CD4-positive, CD25-positive, alpha-beta regulatory T cell (primary cell): Measurements from ENCODE around the gene WSB2. TPM values are rescaled to one million over a fixed set of nuclear protein-coding genes. Genes with fewer than 3 reads are reported as not detected.

Experiments
- ATAC-seq, 2 donors: fragments of 150-1000 bp; cut with Tn5 transposase; one replicate each; pipeline ENCODE4 v1.10.0; 2021; ENCODE audit warnings: low read depth in 2 of 2, moderate number of reproducible peaks in 2 of 2, moderate library complexity in 1 of 2
- DNase-seq, 3 donors: peaks; one replicate each; pipeline versions ENCODE4 v3.0.0 to v3.0.0-alpha.2; 2012 to 2022; ENCODE audit warnings: mixed read lengths in 1 of 3
- H3K27ac ChIP-seq: one replicate; pipeline ENCODE4 v1.7.0; 2013; ENCODE audit warnings: mild to moderate bottlenecking, low read length; ENCODE audit not compliant: insufficient read depth, poor library complexity, severe bottlenecking
- H3K27me3 ChIP-seq: one replicate; pipeline ENCODE4 v1.7.0; 2013; ENCODE audit warnings: low read length; ENCODE audit not compliant: control insufficient read depth, insufficient read depth
- H3K36me3 ChIP-seq: one replicate; pipeline ENCODE4 v1.7.0; 2013; ENCODE audit warnings: mild to moderate bottlenecking, low read length, moderate library complexity; ENCODE audit not compliant: control insufficient read depth, insufficient read depth
- H3K4me1 ChIP-seq: 2 replicates; pipeline ENCODE4 v1.7.0; 2013; ENCODE audit warnings: mild to moderate bottlenecking, low read length; ENCODE audit not compliant: insufficient read depth, control insufficient read depth, poor library complexity, severe bottlenecking
- H3K4me3 ChIP-seq: one replicate; pipeline ENCODE4 v1.7.0; 2013; ENCODE audit warnings: low read depth, mild to moderate bottlenecking, low read length, moderate library complexity
- H3K9me3 ChIP-seq, 2 experiments: 1 replicate in 1 of 2; 2 replicates in 1 of 2; pipeline ENCODE4 v1.7.0; 2013; ENCODE audit warnings: low read length in 2 of 2, mild to moderate bottlenecking in 1 of 2, moderate library complexity in 1 of 2; ENCODE audit not compliant: control insufficient read depth in 2 of 2
- H3K27ac Mint-ChIP-seq, 3 donors: one replicate each; pipeline ENCODE4 v1.8.0; 2020 to 2022; ENCODE audit warnings: mild to moderate bottlenecking in 3 of 3, mixed read lengths in 3 of 3, moderate library complexity in 2 of 3
- H3K27me3 Mint-ChIP-seq: one replicate; pipeline ENCODE4 v1.8.0; 2022; ENCODE audit warnings: mild to moderate bottlenecking, mixed read lengths
- H3K36me3 Mint-ChIP-seq: one replicate; pipeline ENCODE4 v1.8.0; 2020; ENCODE audit warnings: mixed read lengths
- H3K4me1 Mint-ChIP-seq, 4 donors: one replicate each; pipeline ENCODE4 v1.8.0; 2020 to 2022; ENCODE audit warnings: mixed read lengths in 4 of 4, mild to moderate bottlenecking in 1 of 4
- H3K4me3 Mint-ChIP-seq, 4 donors: one replicate each; pipeline ENCODE4 v1.8.0; 2020 to 2022; ENCODE audit warnings: mild to moderate bottlenecking in 4 of 4, mixed read lengths in 4 of 4, moderate library complexity in 3 of 4
- H3K9me3 Mint-ChIP-seq, 7 donors: one replicate each; pipeline ENCODE4 v1.8.0; 2020 to 2022; ENCODE audit warnings: mixed read lengths in 7 of 7, mild to moderate bottlenecking in 3 of 7, moderate library complexity in 2 of 7
- polyA plus RNA-seq, 4 donors: library from polyadenylated mRNA; unstranded; fragments of 300-500 nt; fragmentation: Illumina TruSeq; gene quantifications; one replicate each; pipeline ENCODE4 v1.2.3, GENCODE V29; 2021
- total RNA-seq: library from RNA; stranded (reverse); gene quantifications from one replicate; pipeline ENCODE4 v1.2.3, GENCODE V29; 2022

WSB2 gene
- total and polyA plus RNA-seq, 5 donors from 2014 or later, result 16.0 to 30.8 (median 25.3) TPM

DNA sequence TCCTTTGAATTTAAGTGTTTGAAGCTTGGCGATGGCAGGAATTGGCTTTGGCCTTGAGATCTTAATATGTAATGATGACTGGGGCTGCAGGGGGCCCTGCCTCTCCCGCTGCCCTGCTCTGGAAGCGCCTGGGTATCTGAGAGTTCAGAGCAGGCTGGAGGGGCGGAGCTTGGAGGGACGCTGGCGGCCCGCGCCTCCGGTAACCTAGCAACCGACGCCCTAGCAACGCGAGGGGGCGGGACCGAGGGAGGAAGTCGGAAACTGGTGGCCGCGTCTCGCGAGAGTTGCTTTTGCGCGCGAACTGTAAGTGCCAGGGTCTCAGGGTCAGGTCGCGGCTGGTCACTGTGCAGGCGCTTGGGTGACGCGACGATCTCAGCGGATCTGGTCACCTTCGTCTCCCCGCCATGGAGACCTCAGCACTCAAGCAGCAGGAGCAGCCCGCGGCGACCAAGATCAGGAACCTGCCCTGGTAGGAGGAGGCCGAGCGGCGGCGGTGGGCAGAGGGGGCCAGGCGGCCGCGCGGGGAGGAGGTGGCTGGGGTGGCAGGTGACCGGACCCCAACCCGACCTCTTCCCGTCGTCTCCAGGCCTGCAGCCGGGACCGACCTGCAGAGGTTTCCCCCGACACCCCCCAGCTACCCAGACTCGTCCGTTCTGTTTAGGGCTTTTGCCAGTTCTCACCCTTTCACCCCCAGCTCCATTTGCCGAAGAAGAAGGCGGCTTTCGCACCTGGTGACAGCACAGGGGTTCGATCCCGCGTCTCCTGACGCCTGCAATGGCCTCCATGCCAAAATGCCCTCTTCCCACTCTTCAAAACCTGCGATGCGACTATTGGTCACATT lies 44.3 kb downstream of the WSB2 start, which contains the start of gene RFC5:
Gene RFC5 (plus strand): TSS at position 280 of the 841 bp plus-strand sequence. CDS start 125 bp downstream, at position 405.
- no peak within 1 kb of the TSS for H3K27ac ChIP-seq
- DNase-seq, result peak; percentile 96 to 97 (median 97)

DNA sequence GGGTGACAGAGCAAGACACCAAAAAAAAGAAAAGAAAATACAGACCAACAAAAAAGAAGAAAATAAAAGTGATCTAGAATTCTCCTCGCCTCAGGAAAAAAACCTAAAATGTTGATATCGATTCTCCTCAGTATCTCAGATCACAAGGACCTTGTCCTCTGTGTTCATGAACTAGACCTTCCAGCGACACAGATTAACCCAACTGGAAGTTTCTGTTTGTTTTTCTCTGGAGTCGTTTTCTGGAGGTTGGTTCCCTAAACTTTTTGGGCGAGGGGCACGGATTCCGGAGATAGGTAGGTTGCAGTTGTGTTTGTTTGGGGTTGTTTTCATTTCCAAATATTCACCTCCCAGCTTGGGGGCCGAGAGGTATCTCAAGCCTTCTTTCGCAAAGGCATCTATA lies 45.0 kb downstream of the WSB2 start:
- peaks cover 7% of the 10 kb centered on the region for H3K36me3 Mint-ChIP-seq
- peaks cover 8 to 26% (median 16%) of the 10 kb centered on the region in 4 donors for H3K4me1 Mint-ChIP-seq
- H3K4me3 Mint-ChIP-seq, result peak overlapping the region; percentile 87 to 93 (median 90)
- no peaks in the 10 kb centered on the region for H3K9me3 ChIP-seq
- H3K27me3 Mint-ChIP-seq, result peaks cover 9% of the 10 kb centered on the region
- H3K27ac ChIP-seq, result no peak overlapping the region
- peaks cover 10% of the 10 kb centered on the region for H3K4me1 ChIP-seq
- no peak overlapping the region for H3K4me3 ChIP-seq
- H3K27me3 ChIP-seq, result no peaks in the 10 kb centered on the region
- ATAC-seq (no peak), DNase-seq (no peak)
- H3K36me3 ChIP-seq, result peaks cover 19% of the 10 kb centered on the region
- H3K27ac Mint-ChIP-seq, result peak overlapping the region in 1 of 3 donors; percentile 93
- peaks cover 0 to 2% (median 0%) of the 10 kb centered on the region in 7 donors for H3K9me3 Mint-ChIP-seq

More for the DNA sequence above, 44.3 kb downstream of the WSB2 start, which contains the start of gene RFC5:
- Histone ChIP-seq H3K36me3 (peaks cover 21% of the 10 kb centered on the region), H3K4me1 (peaks cover 10% of the 10 kb centered on the region), H3K4me3 (peak within 1 kb of the TSS; percentile 85), H3K27me3 (no peaks in the 10 kb centered on the region), H3K9me3 (no peaks in the 10 kb centered on the region)
- H3K9me3 Mint-ChIP-seq, result peaks cover 0 to 2% (median 0%) of the 10 kb centered on the region in 7 donors
- peak within 1 kb of the TSS; percentile 76 to 93 (median 90) for H3K27ac Mint-ChIP-seq
- peaks cover 9% of the 10 kb centered on the region for H3K36me3 Mint-ChIP-seq
- peaks cover 10 to 26% (median 16%) of the 10 kb centered on the region in 4 donors for H3K4me1 Mint-ChIP-seq
- H3K4me3 Mint-ChIP-seq, result peak within 1 kb of the TSS; percentile 87 to 93 (median 90)
- ATAC-seq, result peak; percentile 96 to 98
- peaks cover 9% of the 10 kb centered on the region for H3K27me3 Mint-ChIP-seq

DNA sequence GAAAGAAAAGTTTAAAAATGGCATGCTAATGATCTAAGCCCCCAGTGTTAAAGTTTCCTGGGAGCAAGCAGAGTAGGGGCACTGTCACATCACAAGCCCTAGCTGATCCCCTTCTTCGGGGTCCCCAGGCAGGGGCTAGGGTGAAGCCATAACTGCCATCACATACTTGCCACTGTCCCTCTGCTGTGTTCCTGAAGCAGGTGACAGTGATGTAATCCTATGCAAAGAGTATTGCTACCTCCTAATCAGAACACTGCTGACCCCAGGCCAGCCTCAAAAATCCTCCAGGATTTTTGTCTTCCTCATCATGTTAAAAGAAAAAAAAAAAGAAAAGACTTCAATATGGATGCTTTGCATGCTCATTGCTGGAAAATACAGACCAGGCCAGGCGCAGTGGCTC lies 45.7 kb downstream of the WSB2 start:
- ATAC-seq, result no peak
- H3K27ac Mint-ChIP-seq, result no peak overlapping the region

DNA sequence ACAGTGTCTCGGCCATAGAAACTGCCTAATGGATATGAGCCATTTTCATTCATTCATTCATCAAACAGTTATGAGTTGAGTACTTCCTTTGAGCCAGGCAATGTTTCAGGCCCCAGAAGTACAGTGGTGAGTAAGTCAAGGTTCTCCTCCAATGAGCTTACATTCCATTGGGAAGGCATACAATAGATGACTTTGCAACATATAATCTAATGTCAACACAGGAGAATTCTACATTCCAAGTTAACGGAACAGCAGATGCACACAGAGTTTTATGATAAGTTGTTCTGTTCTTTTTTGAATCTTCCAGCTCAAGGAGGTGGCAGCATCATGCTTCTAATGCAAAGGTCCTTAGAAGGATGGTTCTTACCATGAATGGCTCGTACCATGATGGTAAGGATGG lies 47.7 kb downstream of the WSB2 start:
- peaks cover 10% of the 10 kb centered on the region for H3K4me1 ChIP-seq
- peak overlapping the region in 2 of 4 donors; percentile 0 to 70 for H3K4me3 Mint-ChIP-seq
- ATAC-seq, result no peak
- H3K36me3 Mint-ChIP-seq, result no peaks in the 10 kb centered on the region
- DNase-seq, result no peak
- H3K27me3 Mint-ChIP-seq, result peaks cover 9% of the 10 kb centered on the region
- H3K27ac Mint-ChIP-seq, result no peak overlapping the region
- peaks cover 0 to 2% (median 0%) of the 10 kb centered on the region in 7 donors for H3K9me3 Mint-ChIP-seq
- no peak overlapping the region for H3K27ac ChIP-seq
- no peaks in the 10 kb centered on the region for H3K36me3 ChIP-seq
- no peaks in the 10 kb centered on the region for H3K27me3 ChIP-seq
- no peaks in the 10 kb centered on the region for H3K9me3 ChIP-seq
- H3K4me1 Mint-ChIP-seq, result peaks cover 5 to 20% (median 14%) of the 10 kb centered on the region in 4 donors
- H3K4me3 ChIP-seq, result no peak overlapping the region

More for the DNA sequence above, 45.7 kb downstream of the WSB2 start:
- H3K36me3 Mint-ChIP-seq, result peaks cover 3% of the 10 kb centered on the region
- Histone ChIP-seq H3K4me3 (no peak overlapping the region), H3K27ac (no peak overlapping the region), H3K36me3 (peaks cover 14% of the 10 kb centered on the region), H3K9me3 (no peaks in the 10 kb centered on the region), H3K27me3 (no peaks in the 10 kb centered on the region), H3K4me1 (peaks cover 10% of the 10 kb centered on the region)
- DNase-seq, result no peak
- peaks cover 0 to 2% (median 0%) of the 10 kb centered on the region in 7 donors for H3K9me3 Mint-ChIP-seq
- peak overlapping the region; percentile 41 to 93 (median 74) for H3K4me3 Mint-ChIP-seq
- peaks cover 5 to 26% (median 16%) of the 10 kb centered on the region in 4 donors for H3K4me1 Mint-ChIP-seq
- peaks cover 9% of the 10 kb centered on the region for H3K27me3 Mint-ChIP-seq

DNA sequence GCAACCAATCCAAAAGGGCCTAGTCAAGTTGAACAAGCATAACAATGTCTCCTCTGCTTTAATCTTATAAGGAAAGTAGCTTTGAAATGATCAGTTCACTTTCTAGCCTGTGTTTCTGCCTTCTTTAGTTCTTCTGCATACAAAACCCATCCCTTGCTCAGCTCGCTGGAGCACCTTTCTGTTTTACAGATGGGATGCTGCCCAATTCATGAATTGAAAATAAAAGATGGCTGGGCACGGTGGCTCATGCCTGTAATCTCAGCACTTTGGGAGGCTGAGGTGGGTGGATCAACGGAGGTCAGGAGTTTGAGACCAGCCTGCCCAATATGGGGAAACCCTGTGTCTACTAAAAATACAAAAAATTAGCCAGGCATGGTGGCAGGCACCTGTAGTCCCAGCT lies 49.0 kb downstream of the WSB2 start:
- peaks cover 0 to 10% (median 3%) of the 10 kb centered on the region in 4 donors for H3K4me1 Mint-ChIP-seq
- DNase-seq, result no peak
- H3K36me3 Mint-ChIP-seq, result no peaks in the 10 kb centered on the region
- H3K36me3 ChIP-seq, result no peaks in the 10 kb centered on the region
- ATAC-seq, result no peak
- no peaks in the 10 kb centered on the region for H3K9me3 ChIP-seq
- H3K27ac ChIP-seq, result no peak overlapping the region
- H3K4me3 Mint-ChIP-seq, result no peak overlapping the region
- H3K27ac Mint-ChIP-seq, result no peak overlapping the region
- peaks cover 0 to 2% (median 0%) of the 10 kb centered on the region in 7 donors for H3K9me3 Mint-ChIP-seq
- H3K4me3 ChIP-seq, result no peak overlapping the region
- peaks cover under 1% of the 10 kb centered on the region for H3K4me1 ChIP-seq
- H3K27me3 Mint-ChIP-seq, result peaks cover 9% of the 10 kb centered on the region
- H3K27me3 ChIP-seq, result no peaks in the 10 kb centered on the region

DNA sequence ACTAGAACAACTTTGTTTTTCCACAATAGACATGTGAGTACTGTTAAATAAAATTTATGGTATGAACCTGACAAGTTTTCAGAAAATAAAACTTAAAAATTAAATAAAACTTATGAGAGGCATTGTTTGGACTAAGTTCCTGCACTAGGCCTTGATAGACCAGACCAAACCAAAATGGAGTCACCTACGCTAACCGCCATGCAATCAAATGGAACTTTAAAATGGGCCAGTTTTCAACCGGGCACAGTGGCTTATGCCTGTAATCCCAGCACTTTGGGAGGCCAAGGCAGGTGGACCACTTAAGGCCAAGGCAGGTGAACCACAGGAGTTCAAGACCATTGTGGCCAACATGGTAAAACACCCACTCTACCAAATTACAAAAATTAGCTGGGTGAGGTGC lies 49.6 kb downstream of the WSB2 start:
- H3K4me1 Mint-ChIP-seq, result peaks cover 0 to 6% (median 1%) of the 10 kb centered on the region in 4 donors
- H3K36me3 Mint-ChIP-seq, result no peaks in the 10 kb centered on the region
- DNase-seq, result no peak
- no peaks in the 10 kb centered on the region for H3K36me3 ChIP-seq
- ATAC-seq, result no peak
- H3K27ac Mint-ChIP-seq, result no peak overlapping the region
- no peaks in the 10 kb centered on the region for H3K9me3 ChIP-seq
- H3K4me3 Mint-ChIP-seq, result peak overlapping the region in 1 of 4 donors; percentile 43
- H3K27me3 ChIP-seq, result no peaks in the 10 kb centered on the region
- peaks cover 0 to under 1% (median 0%) of the 10 kb centered on the region in 7 donors for H3K9me3 Mint-ChIP-seq
- peaks cover 7% of the 10 kb centered on the region for H3K27me3 Mint-ChIP-seq
- H3K4me1 ChIP-seq, result no peaks in the 10 kb centered on the region
- no peak overlapping the region for H3K4me3 ChIP-seq
- H3K27ac ChIP-seq, result no peak overlapping the region

DNA sequence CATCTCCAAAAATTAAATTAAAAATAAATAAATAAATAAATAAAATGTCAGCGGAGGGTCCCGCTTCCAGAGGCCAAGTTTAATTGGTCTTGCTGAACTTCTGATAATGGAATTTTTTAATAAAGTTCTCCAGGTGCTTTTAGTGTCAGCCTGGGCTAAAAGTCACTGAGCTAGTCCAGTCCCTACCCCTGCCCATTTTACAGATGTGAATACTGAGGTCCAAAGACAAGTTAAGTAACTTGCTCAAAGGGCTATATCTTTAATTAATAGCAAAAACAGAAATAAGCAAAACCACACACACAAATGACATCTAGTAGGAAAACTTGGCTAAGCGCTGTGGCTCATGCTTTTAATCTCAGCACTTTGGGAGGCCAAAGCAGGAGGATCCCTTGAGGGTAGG lies 50.1 kb downstream of the WSB2 start:
- ATAC-seq (no peak), DNase-seq (no peak)
- Mint-ChIP-seq H3K9me3 (no peaks in the 10 kb centered on the region), H3K27me3 (peaks cover 4% of the 10 kb centered on the region), H3K4me3 (no peak overlapping the region), H3K36me3 (no peaks in the 10 kb centered on the region), H3K4me1 (peaks cover 0 to under 1% (median 0%) of the 10 kb centered on the region in 4 donors), H3K27ac (no peak overlapping the region)
- H3K27ac ChIP-seq, result no peak overlapping the region
- no peak overlapping the region for H3K4me3 ChIP-seq
- no peaks in the 10 kb centered on the region for H3K36me3 ChIP-seq
- H3K27me3 ChIP-seq, result no peaks in the 10 kb centered on the region
- H3K9me3 ChIP-seq, result no peaks in the 10 kb centered on the region
- H3K4me1 ChIP-seq, result no peaks in the 10 kb centered on the region
